ENCODE results near the gene DAPP1.

DNA sequence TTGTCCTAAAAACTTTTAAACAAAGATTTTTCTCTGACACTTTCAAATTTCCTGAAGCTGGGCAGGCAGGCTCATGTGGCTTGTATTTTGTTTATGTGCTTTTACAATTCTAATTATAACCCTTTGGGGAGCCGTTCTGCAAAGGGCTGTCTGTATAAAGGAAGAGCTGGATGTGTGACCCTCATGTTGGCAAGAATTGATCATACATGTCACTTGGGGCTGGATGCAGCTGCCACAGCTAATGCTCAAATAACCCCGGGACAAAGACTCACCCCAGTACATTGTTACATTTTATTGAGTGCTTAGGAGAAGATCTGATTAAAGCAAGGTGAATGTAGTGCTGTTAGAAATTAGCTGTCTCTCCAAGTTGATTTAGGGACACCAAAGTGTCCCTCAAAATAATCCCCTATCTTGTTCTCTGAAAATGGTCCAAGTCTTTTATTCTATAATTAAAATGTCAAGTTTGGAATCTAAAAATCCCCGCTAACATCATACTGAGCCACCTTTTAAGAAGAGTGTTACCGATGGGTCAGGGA, 13.0 kb upstream of the DAPP1 start:
- TF ChIP-seq, protein P1, sequence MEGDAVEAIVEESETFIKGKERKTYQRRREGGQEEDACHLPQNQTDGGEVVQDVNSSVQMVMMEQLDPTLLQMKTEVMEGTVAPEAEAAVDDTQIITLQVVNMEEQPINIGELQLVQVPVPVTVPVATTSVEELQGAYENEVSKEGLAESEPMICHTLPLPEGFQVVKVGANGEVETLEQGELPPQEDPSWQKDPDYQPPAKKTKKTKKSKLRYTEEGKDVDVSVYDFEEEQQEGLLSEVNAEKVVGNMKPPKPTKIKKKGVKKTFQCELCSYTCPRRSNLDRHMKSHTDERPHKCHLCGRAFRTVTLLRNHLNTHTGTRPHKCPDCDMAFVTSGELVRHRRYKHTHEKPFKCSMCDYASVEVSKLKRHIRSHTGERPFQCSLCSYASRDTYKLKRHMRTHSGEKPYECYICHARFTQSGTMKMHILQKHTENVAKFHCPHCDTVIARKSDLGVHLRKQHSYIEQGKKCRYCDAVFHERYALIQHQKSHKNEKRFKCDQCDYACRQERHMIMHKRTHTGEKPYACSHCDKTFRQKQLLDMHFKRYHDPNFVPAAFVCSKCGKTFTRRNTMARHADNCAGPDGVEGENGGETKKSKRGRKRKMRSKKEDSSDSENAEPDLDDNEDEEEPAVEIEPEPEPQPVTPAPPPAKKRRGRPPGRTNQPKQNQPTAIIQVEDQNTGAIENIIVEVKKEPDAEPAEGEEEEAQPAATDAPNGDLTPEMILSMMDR (conservative IDR thresholded peaks at IDR 0.05; ENCODE audit: low read depth in 2 of 2) = no peak
- TF ChIP-seq JUNB (IDR thresholded peaks at IDR 0.05; ENCODE audit: unreplicated experiment) = no peak

All from GM23338 (cell line).